HG03469 (cell line): ENCODE results near the gene LCE5A.
"Not testable (repeated sequence)": the region's sequence is repeated elsewhere in the genome, so short reads cannot be mapped to it uniquely, and the experiment has no call there.

Source experiments
- ATAC-seq: cut with Tn5 transposase; IDR thresholded peaks from one replicate; pipeline ENCODE4 v1.9.1; 2021; ENCODE audit warnings: mild to moderate bottlenecking, moderate library complexity, moderate number of reproducible peaks; ENCODE audit not compliant: unreplicated experiment

Gene LCE5A

DNA sequence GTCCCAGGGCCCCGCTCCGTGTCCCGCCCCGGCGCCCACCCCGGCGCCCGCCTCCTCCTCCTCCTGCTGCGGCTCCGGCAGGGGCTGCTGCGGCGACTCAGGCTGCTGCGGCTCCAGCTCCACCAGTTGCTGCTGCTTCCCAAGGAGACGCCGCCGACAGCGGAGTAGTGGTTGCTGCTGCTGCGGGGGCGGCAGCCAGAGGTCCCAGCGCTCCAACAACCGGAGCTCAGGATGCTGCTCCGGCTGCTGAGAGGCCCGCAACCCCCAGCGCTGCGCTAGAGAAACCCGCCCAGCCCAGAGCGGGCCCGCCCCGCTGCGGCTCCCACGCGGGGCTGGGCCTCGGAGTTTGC, 4.8 kb downstream of the LCE5A start:
- no peak for ATAC-seq

DNA sequence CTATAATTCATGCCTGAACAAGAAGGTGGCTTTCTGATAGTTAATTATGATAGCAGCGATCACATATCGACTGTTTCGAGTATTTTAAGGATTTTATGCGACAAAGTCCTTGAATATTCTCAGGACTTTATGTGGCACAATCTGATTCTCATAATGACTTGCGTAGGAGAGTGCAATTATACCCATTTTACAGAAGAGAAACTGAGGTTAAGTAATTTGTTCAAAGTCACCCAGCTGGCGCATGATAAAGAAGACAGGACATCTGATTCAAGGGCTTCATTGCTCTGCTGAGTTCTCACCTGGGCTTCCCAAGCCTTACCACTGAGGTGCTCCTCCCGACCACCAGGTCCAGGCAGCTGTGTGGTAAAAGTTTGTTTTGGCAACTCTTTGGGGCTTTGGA, 5.5 kb downstream of the LCE5A start:
- no peak for ATAC-seq

DNA sequence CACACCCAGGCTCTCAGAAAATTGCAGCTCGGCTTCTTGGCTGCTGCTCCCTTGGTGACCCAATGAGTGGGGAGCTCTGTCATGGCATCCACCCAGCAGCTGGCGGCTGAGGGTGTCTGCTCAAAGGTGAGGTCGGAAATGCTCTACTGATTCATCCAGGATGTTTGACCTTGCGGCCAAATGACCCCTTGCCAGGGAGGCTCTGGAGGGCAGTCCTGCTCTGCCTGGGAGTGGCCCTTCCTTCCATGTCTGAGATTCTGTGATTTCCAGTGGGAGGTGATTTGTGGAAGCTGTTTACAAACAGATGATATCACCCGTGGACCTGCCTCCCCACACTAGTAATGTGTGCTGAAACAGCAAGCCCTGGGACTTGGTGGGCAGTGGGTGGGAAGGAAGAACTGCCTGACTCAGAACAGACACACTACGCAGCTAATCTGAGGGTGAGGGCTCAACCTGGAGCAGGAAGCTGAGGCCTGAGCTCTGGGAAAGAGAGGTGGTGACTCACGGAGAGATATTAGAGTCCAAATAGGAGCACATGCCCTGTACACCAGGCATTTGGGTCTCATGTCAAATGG, 6.7 kb downstream of the LCE5A start:
- no peak for ATAC-seq

DNA sequence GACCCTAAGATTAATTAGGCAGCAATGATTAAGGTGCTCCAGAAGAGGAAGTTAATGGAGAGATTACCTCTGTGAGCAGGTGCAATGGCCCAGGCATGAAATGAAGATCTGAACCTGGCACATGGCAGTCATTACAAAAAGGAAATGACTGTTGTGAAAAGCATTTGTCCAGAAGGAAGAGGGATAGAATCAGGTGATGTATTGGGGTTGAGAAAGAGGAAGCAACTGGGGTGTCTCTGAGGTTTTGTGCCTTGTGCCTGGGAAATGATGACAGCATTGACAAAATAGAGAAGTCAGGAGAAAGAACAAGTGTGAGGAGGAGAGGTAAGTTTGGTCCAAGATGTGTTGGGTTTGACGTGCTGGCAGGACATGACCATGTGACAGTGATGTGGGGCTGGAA, 9.2 kb downstream of the LCE5A start:
- ATAC-seq: no peak

DNA sequence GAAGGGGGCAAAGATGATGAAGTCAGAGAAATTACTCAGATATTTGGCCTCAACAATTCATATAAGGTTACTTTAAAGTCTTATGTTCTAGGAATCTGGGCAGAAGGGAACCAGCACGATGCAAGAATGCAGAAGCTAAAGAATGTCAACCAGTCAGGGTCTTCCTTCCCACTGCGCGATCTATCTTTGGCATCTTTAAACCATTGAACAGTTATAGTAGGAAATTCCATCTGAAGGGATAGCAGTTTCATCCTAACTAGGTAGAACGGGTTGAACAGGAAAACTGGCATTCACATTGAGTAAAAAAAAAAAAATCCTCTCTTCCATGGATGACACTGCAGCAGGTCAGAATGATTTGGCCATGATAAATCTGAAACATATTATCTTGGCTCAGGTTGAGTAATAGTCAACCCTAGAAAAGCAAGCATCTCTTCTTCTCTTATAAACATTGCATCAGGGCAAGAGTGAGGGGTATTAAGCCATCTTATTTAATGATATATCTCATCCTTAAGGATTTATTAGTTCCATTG, 10.0 kb downstream of the LCE5A start:
- no peak for ATAC-seq

DNA sequence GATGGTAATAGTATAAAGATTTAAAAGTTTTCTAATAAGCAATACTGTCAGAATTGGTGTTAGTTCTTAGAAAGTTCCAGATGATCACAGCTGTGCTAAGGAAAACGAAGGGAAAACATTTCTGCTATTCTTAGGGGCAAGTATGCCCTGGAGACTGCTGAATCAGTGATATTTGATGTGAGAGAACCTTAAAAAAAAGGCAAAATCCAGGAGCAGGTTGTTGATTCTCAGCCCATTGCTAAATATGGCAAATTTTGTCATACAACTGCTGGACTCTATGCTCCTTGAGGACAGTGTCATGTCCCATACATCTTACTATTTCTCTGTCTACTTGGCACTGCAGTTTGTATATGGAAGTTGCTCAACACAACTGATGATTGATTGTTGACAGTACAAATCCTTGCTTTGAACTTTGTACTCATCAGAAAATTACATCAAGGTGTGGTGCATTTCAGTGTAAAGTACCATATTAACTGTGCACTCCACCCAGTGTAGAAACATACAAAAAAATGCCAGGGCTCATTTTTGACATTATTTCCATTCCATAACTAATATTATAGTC, 14.6 kb downstream of the LCE5A start:
- ATAC-seq: no peak

DNA sequence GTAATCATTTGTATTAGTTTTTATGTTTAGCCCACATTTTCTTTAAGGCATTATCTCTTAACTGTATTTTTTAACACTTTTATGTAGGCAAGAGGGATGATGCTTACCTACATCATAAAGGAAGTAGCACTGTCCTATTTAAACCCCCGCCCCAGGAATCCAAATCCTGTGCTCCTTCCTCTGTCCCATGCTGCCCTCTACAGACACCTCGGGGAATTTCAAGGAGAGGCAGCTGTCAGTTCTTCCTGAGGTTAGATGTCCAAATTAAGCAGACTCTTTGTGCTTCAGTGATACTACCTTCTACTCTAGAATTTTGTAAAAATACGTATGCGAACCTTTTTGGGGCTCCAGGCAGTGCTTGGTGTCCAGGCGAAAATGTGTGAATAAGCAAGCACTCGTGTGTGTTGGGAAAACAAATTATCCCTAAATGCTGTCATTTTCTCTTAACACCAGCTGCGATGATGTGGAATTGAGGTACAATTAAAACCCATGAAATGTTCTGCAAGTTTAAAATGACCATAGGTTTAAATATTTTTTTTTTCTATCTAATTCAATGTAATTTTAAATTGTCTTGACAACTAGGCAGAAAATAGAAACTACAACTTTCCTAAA, 22.8 kb downstream of the LCE5A start:
- no peak for ATAC-seq

DNA sequence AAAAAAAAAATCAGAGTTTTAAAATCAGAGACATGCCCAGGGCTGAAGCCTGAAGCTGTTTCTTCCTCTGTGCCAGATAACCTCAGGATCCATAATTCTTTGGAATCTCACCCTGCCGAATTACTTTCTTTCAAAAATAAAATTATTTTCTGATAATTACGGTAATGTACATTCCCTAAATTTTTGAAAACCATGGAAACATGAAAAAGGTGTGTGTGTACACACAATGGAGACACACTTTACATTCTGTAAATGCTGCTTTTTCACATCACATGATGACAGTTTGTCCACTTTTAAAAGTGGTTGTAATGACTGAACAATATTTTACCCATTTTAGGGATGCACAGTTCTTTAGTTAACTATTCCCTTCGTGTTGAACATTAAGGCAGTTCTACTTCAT, 25.2 kb downstream of the LCE5A start:
- ATAC-seq: no peak

DNA sequence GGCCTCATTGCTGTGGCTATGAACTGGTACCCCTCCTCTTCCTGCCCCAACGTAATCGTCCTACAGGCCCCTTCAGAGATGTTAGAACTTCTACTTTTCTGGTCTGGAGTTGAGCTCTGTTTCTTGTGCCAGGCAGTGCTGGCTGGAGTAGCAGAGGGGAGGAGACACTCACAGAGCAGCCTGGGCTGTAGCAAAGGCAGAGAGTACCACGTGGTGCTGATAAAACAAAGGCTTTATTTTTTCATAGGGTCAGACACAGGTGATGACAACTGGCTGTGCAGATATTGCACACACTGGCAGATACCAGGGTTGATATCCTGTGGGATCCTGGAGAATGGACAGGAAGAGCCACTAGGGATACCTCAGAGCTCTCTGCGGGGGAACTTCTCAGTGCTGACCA, 26.9 kb downstream of the LCE5A start:
- ATAC-seq: no peak

DNA sequence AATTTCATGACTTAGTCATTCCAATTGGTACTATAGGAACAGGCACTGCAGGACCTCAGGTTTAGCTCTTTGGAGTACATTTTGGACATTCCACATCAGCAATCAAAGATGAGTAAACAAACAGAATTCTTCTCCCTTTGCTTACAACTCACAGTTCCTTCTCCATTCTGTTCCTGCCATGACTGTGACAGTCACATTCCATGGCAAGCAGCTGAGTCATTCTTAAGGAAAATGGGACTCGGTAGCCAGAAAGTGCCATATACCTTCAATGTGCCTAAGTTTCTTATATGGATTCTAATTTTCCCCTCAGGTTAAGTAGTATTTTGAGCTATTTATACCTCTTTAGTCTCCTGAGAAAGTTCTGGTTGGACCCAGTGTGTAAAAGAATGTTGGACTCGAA, 29.3 kb downstream of the LCE5A start:
- no peak for ATAC-seq

DNA sequence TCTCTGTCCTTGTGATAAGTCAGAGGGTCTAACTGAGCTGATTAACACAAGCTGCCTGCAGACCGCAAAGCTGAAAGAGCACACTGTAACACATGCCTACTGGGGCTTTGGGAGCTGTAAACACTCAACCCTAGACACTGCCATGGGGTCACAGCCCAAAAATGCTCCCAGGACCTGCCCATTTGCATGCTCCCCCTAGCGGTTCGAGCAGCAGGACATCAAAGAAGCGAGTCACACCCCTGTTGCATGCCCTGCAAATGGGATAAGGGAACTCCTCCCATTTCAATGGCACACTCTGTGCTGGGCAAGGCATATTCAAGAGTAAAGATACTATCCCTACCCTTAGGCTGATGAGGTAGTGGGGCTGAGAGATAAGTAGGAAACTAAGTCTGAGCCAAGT, 33.2 kb downstream of the LCE5A start:
- ATAC-seq: no peak

DNA sequence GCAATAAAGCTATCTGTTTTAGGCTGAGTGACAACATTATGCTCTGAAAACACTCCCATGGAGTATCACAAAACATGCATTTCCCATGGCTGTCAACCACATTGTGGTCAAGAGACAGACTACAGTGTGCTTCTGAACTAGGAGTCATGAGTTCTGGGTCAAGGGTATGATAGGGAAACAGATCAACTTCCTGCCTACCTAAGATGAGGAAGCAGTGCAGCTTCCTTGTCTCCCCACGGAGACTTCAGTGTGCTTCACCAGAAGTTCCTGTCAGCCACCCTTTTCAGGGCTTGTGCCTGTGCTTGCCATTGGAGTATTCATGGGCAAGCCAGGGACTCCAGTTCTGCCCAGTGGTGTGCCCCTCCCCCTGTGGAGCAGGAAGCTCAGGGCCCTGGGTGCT, 36.1 kb downstream of the LCE5A start:
- no peak for ATAC-seq

DNA sequence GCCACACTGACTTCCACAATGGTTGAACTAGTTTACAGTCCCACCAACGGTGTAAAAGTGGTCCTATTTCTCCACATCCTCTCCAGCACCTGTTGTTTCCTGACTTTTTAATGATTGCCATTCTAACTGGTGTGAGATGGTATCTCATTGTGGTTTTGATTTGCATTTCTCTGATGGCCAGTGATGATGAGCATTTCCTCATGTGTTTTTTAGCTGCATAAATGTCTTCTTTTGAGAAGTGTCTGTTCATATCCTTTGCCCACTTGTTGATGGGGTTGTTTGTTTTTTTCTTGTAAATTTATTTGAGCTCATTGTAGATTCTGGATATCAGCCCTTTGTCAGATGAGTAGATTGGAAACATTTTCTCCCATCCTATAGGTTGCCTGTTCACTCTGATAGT, 37.8 kb downstream of the LCE5A start:
- ATAC-seq: not testable (repeated sequence)
